ENCODE data around the gene MYL4.

MYL4 gene

DNA sequence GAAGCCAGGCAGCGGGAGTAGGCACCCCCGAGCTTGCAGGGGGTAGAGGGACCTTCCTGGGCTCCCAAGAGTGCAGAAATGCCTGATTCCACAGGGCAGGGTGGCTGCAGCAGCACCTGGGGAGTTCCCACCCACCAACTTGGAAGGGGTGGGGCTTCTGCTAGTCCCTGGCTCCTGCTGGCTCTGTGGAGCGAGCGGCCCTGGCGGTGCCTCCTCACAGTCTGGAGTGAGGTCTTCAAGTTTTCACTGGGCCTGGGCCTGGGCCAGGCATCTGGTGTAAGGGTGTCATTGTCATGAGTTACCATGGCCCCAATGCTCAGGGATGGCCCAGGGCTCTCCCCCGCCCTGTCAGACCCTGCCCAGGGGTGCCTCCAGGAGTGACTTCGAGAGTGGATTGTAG is 28.7 kb downstream of the MYL4 start:
- no peaks in the 10 kb centered on the region for H3K36me3 Mint-ChIP-seq (ENCODE audit: low read depth)

DNA sequence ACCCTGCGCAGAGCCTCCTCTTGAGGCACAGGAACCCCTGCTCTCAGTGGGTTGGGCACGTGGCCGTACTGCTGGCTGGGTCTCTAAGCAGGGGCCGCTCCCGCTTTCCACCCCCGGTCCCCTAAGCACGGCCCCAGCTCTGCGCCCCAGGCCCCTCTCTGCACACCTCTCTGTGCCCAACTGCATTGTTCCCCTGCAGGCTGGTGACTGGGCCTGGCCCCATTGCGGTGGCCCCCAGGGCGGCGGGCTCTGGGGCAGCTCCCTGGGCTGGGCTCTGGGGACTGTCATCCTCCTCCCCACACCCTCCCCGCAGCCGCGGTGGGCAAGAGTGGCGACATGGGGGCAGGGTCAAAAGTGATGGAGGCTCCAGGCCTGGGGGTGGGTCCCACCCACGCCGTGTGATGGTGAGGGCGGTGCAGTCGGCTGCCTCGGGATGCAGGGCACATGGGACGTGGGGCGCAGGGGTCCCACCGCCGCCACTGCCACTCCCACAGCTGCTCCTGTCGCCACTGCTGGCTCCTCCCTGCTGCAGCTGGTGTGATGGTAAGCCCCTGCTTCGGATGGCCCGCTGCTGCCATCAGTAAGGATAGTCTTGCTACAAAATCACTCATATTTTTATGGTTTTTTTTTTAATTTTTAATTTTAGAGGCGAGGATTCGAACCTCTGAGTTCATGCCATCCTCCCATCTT is 29.3 kb downstream of the MYL4 start:
- H3K4me1 Mint-ChIP-seq (ENCODE audit: low read depth): peaks cover 4% of the 10 kb centered on the region
- H3K4me3 Mint-ChIP-seq: no peak overlapping the region
- H3K9me3 Mint-ChIP-seq: no peaks in the 10 kb centered on the region
- no peak for DNase-seq
- no peak overlapping the region for H3K27ac Mint-ChIP-seq
- no peaks in the 10 kb centered on the region for H3K27me3 Mint-ChIP-seq
- H3K36me3 Mint-ChIP-seq (ENCODE audit: low read depth): no peaks in the 10 kb centered on the region

More for the DNA sequence above, 28.7 kb downstream of the MYL4 start:
- no peaks in the 10 kb centered on the region for H3K9me3 Mint-ChIP-seq
- H3K27ac Mint-ChIP-seq: no peak overlapping the region
- H3K4me3 Mint-ChIP-seq: no peak overlapping the region
- H3K27me3 Mint-ChIP-seq: no peaks in the 10 kb centered on the region
- no peak for DNase-seq
- H3K4me1 Mint-ChIP-seq (ENCODE audit: low read depth): peaks cover 4% of the 10 kb centered on the region

DNA sequence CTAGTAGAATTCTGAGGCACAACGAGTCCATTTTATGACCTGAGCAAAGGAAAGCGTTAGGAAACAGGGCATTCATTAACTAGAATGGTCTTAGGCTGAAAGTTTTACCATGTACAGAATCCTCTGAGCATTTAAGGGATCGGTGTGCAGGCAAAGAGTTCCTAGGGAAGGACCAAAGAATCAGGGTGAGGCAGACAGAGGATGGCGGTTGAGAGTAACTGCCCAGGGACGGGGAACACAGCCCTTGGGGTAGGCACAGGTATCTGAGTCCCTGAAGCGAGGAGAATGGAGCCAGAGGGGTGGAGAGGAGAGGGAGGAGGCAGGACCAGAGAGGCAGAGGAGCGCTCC is 30.4 kb downstream of the MYL4 start:
- no peak overlapping the region for H3K27ac Mint-ChIP-seq
- peaks cover 4% of the 10 kb centered on the region for H3K4me1 Mint-ChIP-seq (ENCODE audit: low read depth)
- no peak overlapping the region for H3K4me3 Mint-ChIP-seq
- no peaks in the 10 kb centered on the region for H3K9me3 Mint-ChIP-seq
- DNase-seq: no peak
- H3K27me3 Mint-ChIP-seq: peaks cover 6% of the 10 kb centered on the region
- H3K36me3 Mint-ChIP-seq (ENCODE audit: low read depth): no peaks in the 10 kb centered on the region

DNA sequence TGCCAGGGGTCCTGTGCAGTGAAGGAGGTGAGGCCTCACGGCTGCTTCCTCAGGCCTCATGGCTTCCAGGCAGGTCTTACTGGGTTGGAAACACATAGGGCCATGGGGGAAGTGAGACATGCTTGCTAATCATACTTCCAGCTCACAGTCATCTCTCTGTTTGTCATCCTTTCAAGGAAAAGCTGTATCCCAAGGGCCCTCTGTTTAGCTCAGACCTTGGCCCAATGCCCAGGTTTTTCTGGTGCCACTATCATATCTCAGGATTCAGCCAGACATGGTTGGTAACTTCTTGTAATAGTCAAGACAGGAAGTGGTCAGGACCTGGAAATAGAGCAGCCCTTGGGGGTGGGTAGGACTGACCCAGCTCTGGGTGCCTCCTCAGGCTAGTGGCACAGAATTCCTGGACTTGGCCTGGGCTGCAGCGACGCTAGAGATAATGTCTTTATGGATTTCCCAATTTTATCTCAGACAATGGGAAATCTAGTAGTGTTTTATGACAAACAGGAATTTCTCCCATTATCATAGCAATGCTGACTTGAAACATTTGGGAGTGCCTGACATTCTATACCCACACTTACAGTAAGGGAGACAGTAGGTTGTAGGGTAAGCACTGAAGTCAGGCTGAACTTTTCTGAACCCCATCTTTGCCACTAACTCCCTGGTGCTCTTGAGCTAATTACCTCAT is 31.0 kb downstream of the MYL4 start:
- Mint-ChIP-seq H3K9me3 (no peaks in the 10 kb centered on the region), H3K27ac (no peak overlapping the region), H3K4me3 (no peak overlapping the region), H3K27me3 (peaks cover 8% of the 10 kb centered on the region), H3K36me3 (ENCODE audit: low read depth) (no peaks in the 10 kb centered on the region), H3K4me1 (ENCODE audit: low read depth) (peaks cover 4% of the 10 kb centered on the region)
- DNase-seq: no peak

DNA sequence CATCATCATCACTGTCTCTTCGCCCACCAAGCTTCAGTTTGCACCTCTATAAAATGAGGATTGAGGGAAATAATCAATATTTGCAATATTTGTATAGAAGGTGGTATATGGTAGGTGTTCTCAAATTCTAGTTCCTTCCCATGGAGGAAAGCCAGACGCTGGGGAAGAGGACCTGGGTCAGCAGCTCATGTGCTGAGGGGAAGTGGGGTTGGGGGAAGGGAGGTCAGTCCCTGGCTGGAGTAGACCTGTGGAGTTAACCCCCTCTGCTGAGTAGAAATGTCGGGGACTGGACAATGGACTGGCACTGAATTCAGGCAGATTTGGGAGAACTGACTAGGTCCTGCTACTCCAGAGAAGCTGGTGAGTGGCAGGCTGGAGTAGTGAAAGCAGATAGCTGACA is 31.7 kb downstream of the MYL4 start:
- no peaks in the 10 kb centered on the region for H3K36me3 Mint-ChIP-seq (ENCODE audit: low read depth)
- H3K4me3 Mint-ChIP-seq: no peak overlapping the region
- DNase-seq: no peak
- H3K27ac Mint-ChIP-seq: no peak overlapping the region
- H3K9me3 Mint-ChIP-seq: no peaks in the 10 kb centered on the region
- peaks cover 12% of the 10 kb centered on the region for H3K27me3 Mint-ChIP-seq
- peaks cover 4% of the 10 kb centered on the region for H3K4me1 Mint-ChIP-seq (ENCODE audit: low read depth)

DNA sequence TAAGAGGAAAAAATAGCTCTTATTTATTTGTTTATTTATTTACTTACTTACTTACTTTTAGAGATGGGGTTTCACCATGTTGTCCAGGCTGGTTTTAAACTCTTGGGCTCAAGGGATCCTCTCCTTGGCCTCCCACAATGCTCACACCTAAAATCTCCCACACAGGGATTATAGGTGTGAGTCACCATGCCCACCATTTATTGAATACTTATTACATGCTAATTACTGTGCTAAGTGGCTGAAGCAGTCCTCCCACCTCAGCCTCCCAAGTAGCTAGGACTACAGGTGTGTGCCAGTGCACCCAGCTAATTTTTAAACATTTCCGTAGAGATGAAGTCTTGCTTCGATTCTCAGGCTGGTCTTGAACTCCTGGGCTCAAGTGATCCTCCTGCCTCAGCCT is 33.5 kb downstream of the MYL4 start:
- H3K27ac Mint-ChIP-seq: no peak overlapping the region
- DNase-seq: no peak
- H3K27me3 Mint-ChIP-seq: peaks cover 16% of the 10 kb centered on the region
- no peaks in the 10 kb centered on the region for H3K36me3 Mint-ChIP-seq (ENCODE audit: low read depth)
- no peaks in the 10 kb centered on the region for H3K9me3 Mint-ChIP-seq
- H3K4me1 Mint-ChIP-seq (ENCODE audit: low read depth): peaks cover 4% of the 10 kb centered on the region
- H3K4me3 Mint-ChIP-seq: no peak overlapping the region

DNA sequence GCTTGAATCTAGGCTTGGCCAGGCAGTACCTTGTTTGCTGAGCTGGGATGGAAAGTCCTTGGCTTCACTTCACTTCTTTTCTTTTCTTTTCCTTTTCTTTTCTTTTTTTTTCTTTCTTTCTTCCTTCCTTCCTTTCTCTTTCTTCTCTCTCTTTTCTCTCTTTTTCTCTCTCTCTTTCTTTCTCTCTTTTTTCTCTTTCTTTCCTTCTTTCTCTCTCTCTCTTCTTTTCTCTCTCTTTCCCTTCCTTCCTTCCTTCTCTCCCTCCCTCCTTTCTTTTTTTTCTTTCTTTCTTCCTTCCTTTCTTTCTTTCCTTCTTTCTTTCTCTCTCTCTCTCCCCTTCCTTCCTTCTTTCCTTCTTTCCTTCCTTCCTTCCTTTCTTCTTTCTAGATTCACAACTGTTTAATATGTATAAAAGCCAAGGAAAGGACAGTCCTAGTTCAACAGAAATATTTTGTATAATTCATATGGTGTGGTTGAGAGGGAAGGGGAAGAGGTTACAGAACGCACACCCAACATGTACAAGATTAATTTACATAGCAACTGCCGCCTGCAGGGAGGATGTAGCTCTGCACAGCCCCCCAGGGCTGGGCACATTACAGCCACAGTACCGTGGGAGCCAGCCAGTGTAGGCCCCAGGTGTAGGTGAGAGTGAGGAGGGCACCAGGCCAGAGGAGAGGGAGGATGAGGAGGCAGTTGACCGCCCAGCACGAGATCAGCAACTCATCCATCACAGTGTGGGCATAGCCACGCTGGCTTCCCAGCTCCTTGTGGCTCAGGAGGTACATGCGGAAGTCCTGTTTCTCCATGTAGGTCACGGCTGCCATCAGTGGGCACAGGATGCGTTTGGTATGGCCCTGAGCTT is 34.8 kb downstream of the MYL4 start:
- H3K27me3 Mint-ChIP-seq: peaks cover 16% of the 10 kb centered on the region
- no peaks in the 10 kb centered on the region for H3K9me3 Mint-ChIP-seq
- DNase-seq: no peak
- no peak overlapping the region for H3K27ac Mint-ChIP-seq
- no peak overlapping the region for H3K4me3 Mint-ChIP-seq
- no peaks in the 10 kb centered on the region for H3K36me3 Mint-ChIP-seq (ENCODE audit: low read depth)
- peaks cover 4% of the 10 kb centered on the region for H3K4me1 Mint-ChIP-seq (ENCODE audit: low read depth)

DNA sequence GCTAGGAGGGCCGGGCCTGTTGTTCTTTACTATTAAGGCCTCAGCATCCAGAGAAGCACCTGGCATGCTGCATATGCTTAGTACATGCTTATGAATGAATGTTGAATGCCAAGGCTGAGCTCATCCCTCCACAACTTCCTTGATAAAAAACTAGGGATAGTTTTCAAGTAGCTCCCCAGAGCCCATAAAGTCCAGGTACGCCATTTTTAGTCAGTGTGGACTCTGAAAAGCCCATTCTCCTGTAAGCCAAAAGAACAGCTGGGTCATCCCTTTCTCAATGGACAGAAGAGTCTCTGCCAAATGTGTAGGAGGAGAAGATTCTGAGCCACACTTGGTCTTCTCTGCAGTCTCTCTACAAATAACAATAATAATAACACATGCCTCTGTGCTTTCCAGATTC is 35.5 kb downstream of the MYL4 start:
- Mint-ChIP-seq H3K9me3 (no peaks in the 10 kb centered on the region), H3K27ac (no peak overlapping the region), H3K36me3 (ENCODE audit: low read depth) (no peaks in the 10 kb centered on the region), H3K4me1 (ENCODE audit: low read depth) (peaks cover 2% of the 10 kb centered on the region), H3K4me3 (no peak overlapping the region), H3K27me3 (peaks cover 16% of the 10 kb centered on the region)
- no peak for DNase-seq

DNA sequence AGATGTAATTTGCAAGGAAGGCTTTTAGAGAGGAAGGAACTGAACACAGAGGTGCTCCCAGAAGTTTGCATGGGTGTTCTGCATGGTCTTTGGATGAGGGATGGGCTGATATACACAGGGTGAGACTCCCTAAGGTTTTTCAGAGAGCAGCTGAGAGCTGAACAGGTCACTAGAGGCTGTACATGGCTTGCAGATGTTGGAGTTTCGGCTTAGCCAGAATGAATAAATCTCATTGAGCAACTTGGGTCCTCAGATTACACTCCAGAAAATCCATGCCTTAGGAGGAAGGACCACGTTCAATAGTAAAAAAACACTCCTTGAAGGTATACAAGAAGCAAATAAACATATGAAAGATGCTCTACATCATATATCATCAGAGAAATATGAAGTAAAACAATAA is 37.0 kb downstream of the MYL4 start:
- Mint-ChIP-seq H3K9me3 (no peaks in the 10 kb centered on the region), H3K36me3 (ENCODE audit: low read depth) (no peaks in the 10 kb centered on the region), H3K4me1 (ENCODE audit: low read depth) (no peaks in the 10 kb centered on the region), H3K4me3 (no peak overlapping the region), H3K27ac (no peak overlapping the region), H3K27me3 (peaks cover 21% of the 10 kb centered on the region)
- DNase-seq: no peak

DNA sequence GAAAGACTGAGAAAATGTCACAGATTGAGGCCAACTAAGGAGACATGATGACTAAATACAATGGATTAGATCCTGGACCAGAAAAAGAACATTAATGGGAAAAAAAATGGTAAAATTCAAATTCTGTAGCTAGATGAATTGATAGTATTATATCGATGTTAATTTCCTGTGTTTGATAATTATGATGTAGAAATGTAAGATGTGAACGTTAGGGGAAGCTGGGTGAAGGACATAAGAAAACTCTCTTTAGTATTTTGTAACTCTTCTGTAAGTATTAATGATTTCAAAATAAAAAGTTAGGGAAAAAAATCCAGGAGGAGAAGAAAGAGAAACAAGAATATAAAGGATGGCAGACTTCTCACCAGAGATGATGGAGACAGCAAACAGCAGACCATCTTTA is 41.7 kb downstream of the MYL4 start:
- no peaks in the 10 kb centered on the region for H3K36me3 Mint-ChIP-seq (ENCODE audit: low read depth)
- H3K27me3 Mint-ChIP-seq: peaks cover 40% of the 10 kb centered on the region
- H3K9me3 Mint-ChIP-seq: no peaks in the 10 kb centered on the region
- no peak overlapping the region for H3K4me3 Mint-ChIP-seq
- H3K4me1 Mint-ChIP-seq (ENCODE audit: low read depth): peaks cover 10% of the 10 kb centered on the region
- no peak overlapping the region for H3K27ac Mint-ChIP-seq
- no peak for DNase-seq

DNA sequence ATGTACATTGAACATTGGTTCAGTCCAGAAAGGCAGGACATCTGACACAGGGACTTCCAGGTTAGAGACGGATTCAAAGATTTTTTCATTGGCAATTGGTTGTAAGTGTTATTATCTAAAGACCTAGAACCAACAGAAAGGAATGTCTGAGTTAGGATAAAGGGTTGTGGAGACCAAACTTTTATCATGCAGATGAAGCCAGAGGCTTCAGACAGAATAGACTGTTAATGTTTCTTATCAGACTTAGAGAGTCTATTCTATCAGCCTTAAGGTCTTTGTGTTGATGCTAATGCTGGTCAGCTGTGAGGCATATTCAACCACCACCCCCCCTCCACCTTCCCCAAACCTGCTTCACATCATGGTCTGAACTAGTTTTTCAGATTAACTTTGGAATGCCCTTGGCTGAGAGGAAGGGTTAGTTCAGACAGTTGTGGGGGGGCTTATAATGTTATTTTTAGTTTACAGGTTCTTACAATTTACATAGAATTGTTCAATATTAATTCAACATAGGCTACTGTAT is 42.3 kb downstream of the MYL4 start:
- H3K27me3 Mint-ChIP-seq: peaks cover 46% of the 10 kb centered on the region
- no peak overlapping the region for H3K27ac Mint-ChIP-seq
- no peaks in the 10 kb centered on the region for H3K36me3 Mint-ChIP-seq (ENCODE audit: low read depth)
- H3K9me3 Mint-ChIP-seq: no peaks in the 10 kb centered on the region
- H3K4me3 Mint-ChIP-seq: no peak overlapping the region
- peaks cover 10% of the 10 kb centered on the region for H3K4me1 Mint-ChIP-seq (ENCODE audit: low read depth)
- no peak for DNase-seq

DNA sequence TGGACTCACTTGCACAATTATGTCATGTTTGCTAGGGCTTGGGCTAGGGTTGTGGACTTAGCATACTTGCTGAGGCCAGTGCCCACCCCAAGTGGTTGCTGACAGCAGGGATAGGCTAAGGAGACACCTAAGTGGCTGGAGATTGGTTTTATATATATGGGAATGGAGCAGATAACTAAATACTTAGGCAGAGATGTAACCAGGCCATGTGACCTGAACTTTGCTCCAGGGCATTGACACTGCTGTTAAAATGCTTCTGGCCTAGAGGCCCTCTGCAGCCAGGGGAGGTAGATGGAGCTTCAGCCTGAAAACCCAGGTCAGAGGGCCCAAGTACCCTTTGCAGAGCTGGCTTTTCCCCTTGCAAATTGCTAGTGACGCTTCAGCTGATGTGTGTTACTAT is 43.1 kb downstream of the MYL4 start:
- Mint-ChIP-seq H3K9me3 (no peaks in the 10 kb centered on the region), H3K27me3 (peaks cover 50% of the 10 kb centered on the region), H3K4me1 (ENCODE audit: low read depth) (peaks cover 10% of the 10 kb centered on the region), H3K27ac (no peak overlapping the region), H3K4me3 (no peak overlapping the region), H3K36me3 (ENCODE audit: low read depth) (no peaks in the 10 kb centered on the region)
- no peak for DNase-seq

DNA sequence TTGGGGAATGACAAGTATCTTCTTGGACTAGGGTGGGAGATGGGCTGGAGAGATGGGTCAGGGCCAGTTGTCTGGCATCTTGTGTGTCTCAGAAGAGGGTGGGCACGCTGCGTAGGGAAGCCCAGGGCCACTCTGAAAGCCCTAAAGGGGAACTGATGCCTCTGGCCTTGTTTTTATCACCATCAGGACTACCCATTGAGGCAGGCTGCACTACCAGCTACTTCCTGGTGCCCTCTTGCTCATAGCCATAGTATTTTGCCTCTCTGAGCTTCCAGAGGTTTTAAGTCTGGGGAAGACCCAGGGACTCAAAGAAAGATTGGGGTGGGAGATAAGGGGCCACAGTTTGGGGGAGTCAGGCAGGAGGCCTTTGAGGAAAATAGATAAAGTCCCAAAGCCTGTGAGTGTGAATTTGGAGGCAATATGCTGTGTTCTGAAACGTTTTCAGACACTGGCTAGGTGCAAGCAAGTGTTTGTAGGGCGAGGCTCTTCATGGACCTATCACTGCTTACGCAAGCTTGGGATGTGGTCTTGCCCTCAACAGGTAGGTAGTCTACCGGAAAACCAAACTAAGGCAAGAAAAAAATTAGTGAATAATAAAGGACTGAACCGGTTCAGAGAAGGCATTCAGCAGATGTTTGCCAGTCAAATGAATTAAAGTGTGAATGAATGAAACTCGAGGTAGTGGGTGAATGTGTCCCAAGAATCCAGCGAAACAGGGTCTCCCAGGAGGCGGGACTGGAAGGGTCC is 43.8 kb downstream of the MYL4 start:
- Mint-ChIP-seq H3K36me3 (ENCODE audit: low read depth) (no peaks in the 10 kb centered on the region), H3K4me3 (peak overlapping the region; percentile 52), H3K27ac (no peak overlapping the region), H3K4me1 (ENCODE audit: low read depth) (peaks cover 16% of the 10 kb centered on the region), H3K27me3 (peaks cover 57% of the 10 kb centered on the region), H3K9me3 (no peaks in the 10 kb centered on the region)
- DNase-seq: no peak
